ENCODE data around the gene TRPM2.
"Not testable (repeated sequence)": the region's sequence is repeated elsewhere in the genome, so short reads cannot be mapped to it uniquely, and the experiment has no call there.

The TRPM2 gene

GRCh38 chr21:44338971-44339910 lies 14.2 kb upstream of the TRPM2 start, which contains the start of gene CFAP410:
Gene CFAP410 (minus strand): TSS chr21:44339390. CDS start chr21:44339194, 196 bp downstream.
- peaks cover 8% of the 10 kb centered on the region for H3K79me1 ChIP-seq (ENCODE audit: low read length)
- H2BK120ac ChIP-seq (ENCODE audit: insufficient read depth, low read length, poor library complexity) = peak within 1 kb of the TSS; percentile 89
- peak within 1 kb of the TSS; percentile 56 for H2AK5ac ChIP-seq (ENCODE audit: low read length)
- H4K8ac ChIP-seq (ENCODE audit: low read depth, low read length) = peak within 1 kb of the TSS; percentile 94
- DNase-seq = peak; percentile 96 to 97
- peak within 1 kb of the TSS; percentile 97 for H2BK5ac ChIP-seq (ENCODE audit: low read depth, low read length, poor library complexity)
- no peak within 1 kb of the TSS for H2BK12ac ChIP-seq (ENCODE audit: low read length)
- no peak within 1 kb of the TSS for H3K23ac ChIP-seq (ENCODE audit: low read length)
- H3K9me3 ChIP-seq (ENCODE audit: insufficient read depth, low read depth, low read length) = no peaks in the 10 kb centered on the region
- peaks cover 4 to 9% of the 10 kb centered on the region in 2 experiments for H3K4me1 ChIP-seq (ENCODE audit: control insufficient read depth in 1 of 2, insufficient read depth in 2 of 2, low read length in 2 of 2)
- H4K91ac ChIP-seq (ENCODE audit: low read depth, low read length) = peak within 1 kb of the TSS; percentile 90
- H2AFZ ChIP-seq (ENCODE audit: insufficient read depth, low read length, poor library complexity) = peak within 1 kb of the TSS; percentile 66
- H3K27ac ChIP-seq (ENCODE audit: low read depth, low read length) = peak within 1 kb of the TSS; percentile 100
- peak within 1 kb of the TSS; percentile 76 for H3K18ac ChIP-seq (ENCODE audit: low read length)
- H3K27me3 ChIP-seq (ENCODE audit: insufficient read depth, low read length) = no peaks in the 10 kb centered on the region
- peaks cover 5% of the 10 kb centered on the region for H3K79me2 ChIP-seq (ENCODE audit: control insufficient read depth, insufficient read depth, low read length, poor library complexity)
- no CpG with 5 or more reads among the region's 90 CpGs for WGBS (ENCODE audit: extremely low coverage, insufficient coverage, insufficient read length)
- peak within 1 kb of the TSS; percentile 87 for H3K14ac ChIP-seq (ENCODE audit: low read length)
- H3K36me3 ChIP-seq (ENCODE audit: control insufficient read depth in 1 of 2, insufficient read depth in 2 of 2, low read length in 2 of 2) = peaks cover 8 to 11% of the 10 kb centered on the region in 2 experiments
- peak within 1 kb of the TSS; percentile 100 for H3K4me3 ChIP-seq (ENCODE audit: low read depth, low read length)
- peak within 1 kb of the TSS; percentile 18 for H3K4ac ChIP-seq (ENCODE audit: low read depth, low read length)
- H3K4me2 ChIP-seq (ENCODE audit: low read length) = peak within 1 kb of the TSS; percentile 80
- peak within 1 kb of the TSS; percentile 99 for H3K9ac ChIP-seq (ENCODE audit: low read length)
- peak within 1 kb of the TSS; percentile 73 for H4K12ac ChIP-seq (ENCODE audit: low read depth, low read length)

- no CpG with 5 or more reads among the region's 12 CpGs for WGBS (ENCODE audit: extremely low coverage, insufficient coverage, insufficient read length)
- H2BK120ac ChIP-seq (ENCODE audit: insufficient read depth, low read length, poor library complexity) = not testable (repeated sequence)
Observed at GRCh38 chr21:44341726-44342458, 11.5 kb upstream of the TRPM2 start.

GRCh38 chr21:44342981-44343380 lies 10.4 kb upstream of the TRPM2 start:
- not testable (repeated sequence) for H3K4me2 ChIP-seq (ENCODE audit: low read length); H4K8ac ChIP-seq (ENCODE audit: low read depth, low read length); H3K18ac ChIP-seq (ENCODE audit: low read length); DNase-seq; H2BK12ac ChIP-seq (ENCODE audit: low read length); H3K4me3 ChIP-seq (ENCODE audit: low read depth, low read length); H3K27me3 ChIP-seq (ENCODE audit: insufficient read depth, low read length); H3K27ac ChIP-seq (ENCODE audit: low read depth, low read length); H3K23ac ChIP-seq (ENCODE audit: low read length); H3K4me1 ChIP-seq (ENCODE audit: control insufficient read depth in 1 of 2, insufficient read depth in 2 of 2, low read length in 2 of 2); H2BK5ac ChIP-seq (ENCODE audit: low read depth, low read length, poor library complexity); H3K9ac ChIP-seq (ENCODE audit: low read length); H4K91ac ChIP-seq (ENCODE audit: low read depth, low read length); H3K9me3 ChIP-seq (ENCODE audit: insufficient read depth, low read depth, low read length); H3K4ac ChIP-seq (ENCODE audit: low read depth, low read length); H4K12ac ChIP-seq (ENCODE audit: low read depth, low read length); H3K79me2 ChIP-seq (ENCODE audit: control insufficient read depth, insufficient read depth, low read length, poor library complexity); H3K36me3 ChIP-seq (ENCODE audit: control insufficient read depth in 1 of 2, insufficient read depth in 2 of 2, low read length in 2 of 2); H3K79me1 ChIP-seq (ENCODE audit: low read length); H2BK120ac ChIP-seq (ENCODE audit: insufficient read depth, low read length, poor library complexity); H2AFZ ChIP-seq (ENCODE audit: insufficient read depth, low read length, poor library complexity); H2AK5ac ChIP-seq (ENCODE audit: low read length); H3K14ac ChIP-seq (ENCODE audit: low read length)
- WGBS (ENCODE audit: extremely low coverage, insufficient coverage, insufficient read length) = no CpG with 5 or more reads among the region's 8 CpGs

More at GRCh38 chr21:44341726-44342458, 11.5 kb upstream of the TRPM2 start:
- Histone ChIP-seq H4K8ac (ENCODE audit: low read depth, low read length) (peak overlapping the region; percentile 39), H3K27ac (ENCODE audit: low read depth, low read length) (peak overlapping the region; percentile 71)
- H3K27me3 ChIP-seq (ENCODE audit: insufficient read depth, low read length); H3K4me1 ChIP-seq (ENCODE audit: control insufficient read depth in 1 of 2, insufficient read depth in 2 of 2, low read length in 2 of 2); H3K4me3 ChIP-seq (ENCODE audit: low read depth, low read length); H3K9me3 ChIP-seq (ENCODE audit: insufficient read depth, low read depth, low read length); H3K14ac ChIP-seq (ENCODE audit: low read length); DNase-seq; H3K79me2 ChIP-seq (ENCODE audit: control insufficient read depth, insufficient read depth, low read length, poor library complexity); H3K23ac ChIP-seq (ENCODE audit: low read length); H3K18ac ChIP-seq (ENCODE audit: low read length); H4K12ac ChIP-seq (ENCODE audit: low read depth, low read length); H2AK5ac ChIP-seq (ENCODE audit: low read length); H3K9ac ChIP-seq (ENCODE audit: low read length); H2AFZ ChIP-seq (ENCODE audit: insufficient read depth, low read length, poor library complexity); H2BK5ac ChIP-seq (ENCODE audit: low read depth, low read length, poor library complexity); H2BK12ac ChIP-seq (ENCODE audit: low read length); H3K36me3 ChIP-seq (ENCODE audit: control insufficient read depth in 1 of 2, insufficient read depth in 2 of 2, low read length in 2 of 2); H3K4me2 ChIP-seq (ENCODE audit: low read length); H4K91ac ChIP-seq (ENCODE audit: low read depth, low read length); H3K4ac ChIP-seq (ENCODE audit: low read depth, low read length); H3K79me1 ChIP-seq (ENCODE audit: low read length): not testable (repeated sequence)

GRCh38 chr21:44344541-44345183 lies 8.8 kb upstream of the TRPM2 start:
- H4K8ac ChIP-seq (ENCODE audit: low read depth, low read length) = no peak overlapping the region
- no peak overlapping the region for H4K12ac ChIP-seq (ENCODE audit: low read depth, low read length)
- H3K27me3 ChIP-seq (ENCODE audit: insufficient read depth, low read length) = no peaks in the 10 kb centered on the region
- no peak overlapping the region for H3K18ac ChIP-seq (ENCODE audit: low read length)
- H3K36me3 ChIP-seq (ENCODE audit: control insufficient read depth in 1 of 2, insufficient read depth in 2 of 2, low read length in 2 of 2) = no peaks in the 10 kb centered on the region
- no peak overlapping the region for H3K23ac ChIP-seq (ENCODE audit: low read length)
- H3K14ac ChIP-seq (ENCODE audit: low read length) = no peak overlapping the region
- no peak overlapping the region for H3K4me3 ChIP-seq (ENCODE audit: low read depth, low read length)
- DNase-seq = no peak
- H3K27ac ChIP-seq (ENCODE audit: low read depth, low read length) = no peak overlapping the region
- no peak overlapping the region for H2BK120ac ChIP-seq (ENCODE audit: insufficient read depth, low read length, poor library complexity)
- H4K91ac ChIP-seq (ENCODE audit: low read depth, low read length) = no peak overlapping the region
- H2BK12ac ChIP-seq (ENCODE audit: low read length) = no peak overlapping the region
- H3K79me1 ChIP-seq (ENCODE audit: low read length) = no peaks in the 10 kb centered on the region
- peaks cover 0 to 4% of the 10 kb centered on the region in 2 experiments for H3K4me1 ChIP-seq (ENCODE audit: control insufficient read depth in 1 of 2, insufficient read depth in 2 of 2, low read length in 2 of 2)
- H2BK5ac ChIP-seq (ENCODE audit: low read depth, low read length, poor library complexity) = no peak overlapping the region
- H2AK5ac ChIP-seq (ENCODE audit: low read length) = no peak overlapping the region
- H3K9ac ChIP-seq (ENCODE audit: low read length) = no peak overlapping the region
- no peak overlapping the region for H3K4ac ChIP-seq (ENCODE audit: low read depth, low read length)
- H3K9me3 ChIP-seq (ENCODE audit: insufficient read depth, low read depth, low read length) = peaks cover 4% of the 10 kb centered on the region
- no peak overlapping the region for H3K4me2 ChIP-seq (ENCODE audit: low read length)
- no peaks in the 10 kb centered on the region for H3K79me2 ChIP-seq (ENCODE audit: control insufficient read depth, insufficient read depth, low read length, poor library complexity)
- H2AFZ ChIP-seq (ENCODE audit: insufficient read depth, low read length, poor library complexity) = no peak overlapping the region
- no CpG with 5 or more reads among the region's 17 CpGs for WGBS (ENCODE audit: extremely low coverage, insufficient coverage, insufficient read length)
